K562 (cell line): ENCODE measurements around the gene MAPKAPK2. TPM values are rescaled to one million over a fixed set of nuclear protein-coding genes. Genes with fewer than 3 reads are reported as not detected.

Experiments used
- CHD7 ChIP-seq: fragments of 200-600 bp; sonication (generic); IDR thresholded peaks from one replicate; pipeline ENCODE4 v1.6.1; 2012; ENCODE audit warnings: mild to moderate bottlenecking, low read depth, low read length, inconsistent platforms
- FOXA3 ChIP-seq, 2 experiments: fragments of 450-650 bp in 1 of 2; sonication (generic) in 1 of 2; formaldehyde crosslinking; IDR thresholded peaks in 1 of 2; conservative IDR thresholded peaks in 1 of 2; 2 replicates each; pipeline versions ENCODE4 v1.4.0 to v1.8.0; 2020 to 2022; ENCODE audit warnings: mild to moderate bottlenecking in 2 of 2, missing genetic modification reagents in 1 of 2
- POLR3A ChIP-seq: IDR thresholded peaks from 2 replicates; pipeline ENCODE4 v1.6.1; 2011; ENCODE audit warnings: borderline replicate concordance, mild to moderate bottlenecking, moderate library complexity; ENCODE audit not compliant: insufficient read length, insufficient read depth; ENCODE audit errors: extremely low read depth
- RFX7 ChIP-seq: fragments of 250-450 bp; sonication (Bioruptor Pico); IDR thresholded peaks from 2 replicates; pipeline ENCODE4 v1.5.1; 2021; ENCODE audit warnings: mild to moderate bottlenecking
- TARDBP ChIP-seq: fragments of 450-650 bp; IDR thresholded peaks from 2 replicates; pipeline ENCODE4 v1.6.1; 2016
- TCF15 ChIP-seq: fragments of 250-450 bp; sonication (Bioruptor Pico); IDR thresholded peaks from 2 replicates; pipeline ENCODE4 v1.8.0; 2022; ENCODE audit warnings: moderate library complexity, mild to moderate bottlenecking, inconsistent platforms
- ZBTB34 ChIP-seq: fragments of 250-450 bp; sonication (Bioruptor Pico); IDR thresholded peaks from 2 replicates; pipeline ENCODE4 v1.8.0; 2021; ENCODE audit warnings: mild to moderate bottlenecking, moderate library complexity
- ZBTB7A ChIP-seq: IDR thresholded peaks from 2 replicates; pipeline ENCODE4 v1.6.1; 2011; ENCODE audit warnings: low read depth, mild to moderate bottlenecking, low read length, moderate library complexity, borderline replicate concordance; ENCODE audit not compliant: control insufficient read depth
- ZNF12 ChIP-seq: sonication (generic); formaldehyde crosslinking; IDR thresholded peaks from 2 replicates; pipeline ENCODE4 v1.4.0; 2020; ENCODE audit warnings: mild to moderate bottlenecking, missing genetic modification reagents
- ZNF133 ChIP-seq: fragments of 250-450 bp; sonication (Bioruptor Pico); IDR thresholded peaks from 2 replicates; pipeline ENCODE4 v1.4.0; 2020; ENCODE audit warnings: mild to moderate bottlenecking
- ZNF589 ChIP-seq: fragments of 200-800 bp; sonication (Bioruptor generic); IDR thresholded peaks from 2 replicates; pipeline ENCODE4 v1.6.1; 2016; ENCODE audit warnings: low read depth, missing genetic modification characterization, missing compliant biosample characterization
- ZZZ3 ChIP-seq: fragments of 450-650 bp; IDR thresholded peaks from 2 replicates; pipeline ENCODE4 v1.6.1; 2016; ENCODE audit warnings: antibody characterized with exemption, mild to moderate bottlenecking, moderate library complexity
- polyA plus RNA-seq, 8 experiments: library from polyadenylated mRNA; depleted of rRNA in 4 of 8; stranded (reverse) in 5 of 8; unstranded in 3 of 8; fragments of >200 nt; fragmentation: Nextera tagmentation in 2 of 8; fragmentation: Illumina TruSeq in 1 of 8; extraction: Ambion mirVana in 2 of 8; extraction: Trizol in 1 of 8; gene quantifications; 2 replicates each; pipeline versions ENCODE4 v1.2.1 to v1.2.3, GENCODE V29; 2011 to 2014; ENCODE audit warnings: inconsistent platforms in 1 of 8, missing spikeins in 1 of 8
- total RNA-seq, 7 experiments: library from RNA; depleted of rRNA in 6 of 7; stranded (reverse); fragments of >200 nt in 6 of 7; fragmentation: Illumina TruSeq in 2 of 7; extraction: Trizol in 2 of 7; gene quantifications; 2 replicates each; pipeline versions ENCODE4 v1.2.1 to v1.2.3, GENCODE V29; 2011 to 2021; ENCODE audit warnings: low replicate concordance in 1 of 7

MAPKAPK2 gene
- total and polyA plus RNA-seq, 9 of the 15 experiments (the other 6 are each of a cell fraction or from before 2014, with no cell fraction given) = 0.63 to 94.2 (median 52.1) TPM

GRCh38 chr1:206672844-206673758 is 11.6 kb upstream of the MAPKAPK2 start (continued):
- no peak for TF ChIP-seq POLR3A
- peak in 1 of 2 experiments; percentile 51; a peak in 1 of 4 replicates for TF ChIP-seq FOXA3 (CRISPR knock-in tag; conservative IDR thresholded peaks at IDR 0.05 in 1 of 2, IDR thresholded peaks at IDR 0.05 in 1 of 2)
- no peak for TF ChIP-seq ZNF12 (CRISPR knock-in tag)
- TF ChIP-seq ZZZ3 = 0 out of 2 replicates have a peak, but pooled peaks have one; percentile 50
- TF ChIP-seq ZBTB7A = peak; percentile 73; the same call in 1 of the 2 replicates
- TF ChIP-seq ZBTB34 (CRISPR knock-in tag) = no peak
- TF ChIP-seq RFX7 (CRISPR knock-in tag) = peak; percentile 45; the same call in 1 of the 2 replicates
- TF ChIP-seq ZNF133 = no peak
- TF ChIP-seq TCF15 (CRISPR knock-in tag) = no peak
- TF ChIP-seq ZNF589 (CRISPR knock-in tag) = no peak
- no peak for TF ChIP-seq CHD7
- peak; percentile 60; the same call in 1 of the 2 replicates for TF ChIP-seq TARDBP
